HEK293 (cell line): ENCODE measurements around the gene MASP2.

Experiments used
- CTCF ChIA-PET: fragments of 350-600 bp; formaldehyde crosslinking; extraction: SDS; loops from one replicate; lab custom pipeline; 2021; ENCODE audit warnings: antibody characterized with exemption; lab: Yijun Ruan, JAX
- POLR2A ChIA-PET: fragments of 300-600 bp; formaldehyde crosslinking; extraction: SDS; loops from one replicate; lab custom pipeline; 2020; ENCODE audit warnings: antibody characterized with exemption, inconsistent platforms; lab: Yijun Ruan, JAX
- H3K27ac ChIP-seq: fragments of 200-500 bp; sonication (Bioruptor generic); 2 replicates; pipeline ENCODE4 v1.5.1; 2014; ENCODE audit warnings: low read depth, low read length, control low read depth, inconsistent platforms; ENCODE audit errors: extremely low read depth
- H3K36me3 ChIP-seq, 2 experiments: fragments of 200-500 bp in 1 of 2; sonication (Bioruptor generic) in 1 of 2; 1 replicate in 1 of 2; 2 replicates in 1 of 2; pipeline ENCODE4 v1.5.1; 2014 to 2017; ENCODE audit warnings: inconsistent platforms in 2 of 2, low read length in 2 of 2; ENCODE audit not compliant: control insufficient read depth in 2 of 2, insufficient read depth in 1 of 2
- H3K4me1 ChIP-seq: fragments of 200-500 bp; sonication (Bioruptor generic); 2 replicates; pipeline ENCODE4 v1.5.1; 2014; ENCODE audit warnings: mild to moderate bottlenecking, low read length, inconsistent platforms; ENCODE audit not compliant: control insufficient read depth, insufficient read depth
- H3K4me3 ChIP-seq: 2 replicates; pipeline ENCODE4 v1.5.1; 2011; ENCODE audit warnings: low read depth, mild to moderate bottlenecking, control low read depth, low read length, moderate library complexity
- H3K9me3 ChIP-seq: fragments of 200-500 bp; sonication (Bioruptor generic); 2 replicates; pipeline ENCODE4 v1.5.1; 2014; ENCODE audit warnings: low read depth, low read length, inconsistent platforms; ENCODE audit not compliant: control insufficient read depth, insufficient read depth
- SETDB1 ChIP-seq: IDR thresholded peaks from one replicate; pipeline ENCODE4 v1.6.1; 2017; ENCODE audit warnings: mild to moderate bottlenecking, low read length, moderate library complexity, mixed read lengths; ENCODE audit not compliant: insufficient read length
- TSHZ1 ChIP-seq: fragments of 450-650 bp; formaldehyde crosslinking; IDR thresholded peaks from 2 replicates; pipeline ENCODE4 v1.5.1; 2016; ENCODE audit warnings: missing biosample characterization, missing genetic modification characterization, borderline replicate concordance
- ZBTB26 ChIP-seq: fragments of 450-650 bp; formaldehyde crosslinking; optimal IDR thresholded peaks from 2 replicates; pipeline ENCODE3; 2016; ENCODE audit warnings: missing biosample characterization, mild to moderate bottlenecking, missing genetic modification characterization
- ZFHX2 ChIP-seq: fragments of 450-650 bp; formaldehyde crosslinking; conservative IDR thresholded peaks from 2 replicates; pipeline ENCODE4 v1.5.1; 2016; ENCODE audit warnings: missing biosample characterization, missing genetic modification characterization
- ZNF121 ChIP-seq: fragments of 450-650 bp; formaldehyde crosslinking; IDR thresholded peaks from 2 replicates; pipeline ENCODE4 v1.5.1; 2016; ENCODE audit warnings: missing biosample characterization, missing genetic modification characterization
- ZNF16 ChIP-seq: fragments of 450-650 bp; formaldehyde crosslinking; IDR thresholded peaks from 2 replicates; pipeline ENCODE4 v1.5.1; 2016; ENCODE audit warnings: low read depth, missing biosample characterization, missing genetic modification characterization
- ZNF280D ChIP-seq: fragments of 450-650 bp; formaldehyde crosslinking; IDR thresholded peaks from 2 replicates; pipeline ENCODE4 v1.5.1; 2016; ENCODE audit warnings: missing biosample characterization, missing genetic modification characterization
- ZNF501 ChIP-seq: fragments of 450-650 bp; formaldehyde crosslinking; IDR thresholded peaks from 2 replicates; pipeline ENCODE4 v1.5.1; 2016; ENCODE audit warnings: missing biosample characterization, missing genetic modification characterization
- ZNF510 ChIP-seq: fragments of 450-650 bp; formaldehyde crosslinking; IDR thresholded peaks from 2 replicates; pipeline ENCODE4 v1.5.1; 2018; ENCODE audit warnings: mild to moderate bottlenecking, missing genetic modification characterization, missing biosample characterization; ENCODE audit not compliant: insufficient replicate concordance
- ZNF529 ChIP-seq: fragments of 450-650 bp; formaldehyde crosslinking; IDR thresholded peaks from 2 replicates; pipeline ENCODE4 v1.5.1; 2017; ENCODE audit warnings: missing genetic modification characterization, missing biosample characterization; ENCODE audit not compliant: insufficient replicate concordance
- ZSCAN23 ChIP-seq: fragments of 450-650 bp; formaldehyde crosslinking; IDR thresholded peaks from 2 replicates; pipeline ENCODE4 v1.5.1; 2016; ENCODE audit warnings: missing biosample characterization, missing genetic modification characterization
- TF ChIP-seq, protein P1 (sequence below): fragments of 450-650 bp; formaldehyde crosslinking; IDR thresholded peaks from 2 replicates; pipeline ENCODE4 v1.5.1; 2016; ENCODE audit warnings: missing biosample characterization, missing genetic modification characterization
- TF ChIP-seq, protein P2 (sequence below): fragments of 450-650 bp; formaldehyde crosslinking; IDR thresholded peaks from 2 replicates; pipeline ENCODE4 v1.5.1; 2016; ENCODE audit warnings: missing biosample characterization, missing genetic modification characterization

The MASP2 gene

DNA sequence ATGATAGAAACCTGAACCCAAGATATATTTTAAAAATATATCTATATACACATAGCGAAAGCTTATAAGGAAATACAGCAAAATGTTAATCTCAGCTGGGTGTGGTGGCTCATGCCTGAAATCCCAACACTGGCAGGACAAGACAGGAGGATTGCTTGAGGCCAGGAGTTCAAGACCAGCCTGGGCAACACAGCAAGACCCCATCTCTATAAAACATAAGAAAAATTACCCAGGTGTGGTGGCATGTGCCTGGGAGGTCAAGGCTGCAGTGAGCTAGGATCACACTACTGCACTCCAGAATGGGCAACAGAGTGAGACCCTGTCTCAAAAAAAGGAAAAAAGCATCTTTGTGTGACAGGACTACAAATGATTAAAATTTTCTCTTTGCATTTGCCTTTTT lies 18.8 kb upstream of the MASP2 start:
- ChIA-PET CTCF (interaction anchor here (0.6 to 2.0 kb wide), 2 partner anchors 28 to 577 kb away, joined by 4 to 10 read pairs; no protein-coding TSS in a partner anchor), POLR2A (interaction anchor here (1.8 kb wide), 1 partner anchor 34 kb away, joined by 5 read pairs; the partner anchor contains the start of gene EXOSC10)
- H3K4me3 ChIP-seq: no peak overlapping the region
- peaks cover 36 to 87% of the 10 kb centered on the region in 2 experiments for H3K36me3 ChIP-seq
- H3K4me1 ChIP-seq: no peaks in the 10 kb centered on the region
- H3K9me3 ChIP-seq: no peaks in the 10 kb centered on the region
- TF ChIP-seq ZNF16 (tag by site-specific recombination) (no peak), ZNF501 (tag by site-specific recombination) (no peak), ZNF121 (peak; percentile 87), ZFHX2 (tag by site-specific recombination) (no peak), TSHZ1 (tag by site-specific recombination) (no peak)
- TF ChIP-seq, all 188 proteins: peak for 1
- no peak overlapping the region for H3K27ac ChIP-seq

GRCh38 chr1:11064942-11065341 lies 17.9 kb upstream of the MASP2 start:
- Histone ChIP-seq H3K9me3 (no peaks in the 10 kb centered on the region), H3K4me3 (no peak overlapping the region), H3K36me3 (peaks cover 29 to 79% of the 10 kb centered on the region in 2 experiments), H3K27ac (no peak overlapping the region), H3K4me1 (no peaks in the 10 kb centered on the region)
- TF ChIP-seq, protein P1, sequence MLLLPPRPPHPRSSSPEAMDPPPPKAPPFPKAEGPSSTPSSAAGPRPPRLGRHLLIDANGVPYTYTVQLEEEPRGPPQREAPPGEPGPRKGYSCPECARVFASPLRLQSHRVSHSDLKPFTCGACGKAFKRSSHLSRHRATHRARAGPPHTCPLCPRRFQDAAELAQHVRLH: peak; percentile 77; the same call in 1 of the 2 replicates
- no peak for TF ChIP-seq ZNF529 (tag by site-specific recombination)
- no peak for TF ChIP-seq ZNF510 (tag by site-specific recombination)
- TF ChIP-seq ZBTB26 (tag by site-specific recombination): no peak
- peak; percentile 97 for TF ChIP-seq ZNF280D
- TF ChIP-seq, protein P2, sequence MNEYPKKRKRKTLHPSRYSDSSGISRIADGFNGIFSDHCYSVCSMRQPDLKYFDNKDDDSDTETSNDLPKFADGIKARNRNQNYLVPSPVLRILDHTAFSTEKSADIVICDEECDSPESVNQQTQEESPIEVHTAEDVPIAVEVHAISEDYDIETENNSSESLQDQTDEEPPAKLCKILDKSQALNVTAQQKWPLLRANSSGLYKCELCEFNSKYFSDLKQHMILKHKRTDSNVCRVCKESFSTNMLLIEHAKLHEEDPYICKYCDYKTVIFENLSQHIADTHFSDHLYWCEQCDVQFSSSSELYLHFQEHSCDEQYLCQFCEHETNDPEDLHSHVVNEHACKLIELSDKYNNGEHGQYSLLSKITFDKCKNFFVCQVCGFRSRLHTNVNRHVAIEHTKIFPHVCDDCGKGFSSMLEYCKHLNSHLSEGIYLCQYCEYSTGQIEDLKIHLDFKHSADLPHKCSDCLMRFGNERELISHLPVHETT (tag by site-specific recombination): peak; percentile 36; the same call in 1 of the 2 replicates
- TF ChIP-seq ZSCAN23 (tag by site-specific recombination): 0 out of 2 replicates have a peak, but pooled peaks have one; percentile 53
- peak; percentile 70 for TF ChIP-seq SETDB1
- CTCF ChIA-PET: interaction anchor here (2.0 kb wide), 1 partner anchor 27 kb away, joined by 10 read pairs; no protein-coding TSS in a partner anchor
- POLR2A ChIA-PET: interaction anchor here (1.8 kb wide), 1 partner anchor 35 kb away, joined by 5 read pairs; the partner anchor contains the start of gene EXOSC10
